ENCODE data around the gene HSD17B13. TPM values are rescaled to one million over a fixed set of nuclear protein-coding genes. Genes with fewer than 3 reads are reported as not detected.

The HSD17B13 gene
- total RNA-seq, 2 experiments from 2014 or later: 0.07 TPM; not detected in 1

DNA sequence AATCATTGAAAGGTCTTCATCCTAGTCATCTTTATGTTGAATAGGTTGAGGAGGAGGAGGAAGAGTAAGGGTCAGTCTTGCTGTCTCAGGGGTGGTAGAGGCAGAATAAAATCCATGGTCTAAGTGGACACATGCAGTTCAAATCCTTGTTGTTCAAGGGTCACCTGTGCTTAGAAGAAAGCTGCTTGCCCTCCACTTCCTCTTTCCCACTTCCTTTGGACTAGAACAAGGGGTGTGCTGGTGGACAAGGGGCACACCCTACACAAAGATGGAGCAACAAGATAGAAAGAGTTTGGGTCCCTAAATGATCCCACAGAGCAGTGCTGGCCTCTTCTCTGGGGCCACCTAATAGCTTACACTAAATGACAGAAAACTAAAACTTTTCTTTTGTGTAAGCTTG is 47.9 kb downstream of the HSD17B13 start:
- CTCF ChIA-PET: interaction anchor here (0.8 kb wide), 1 partner anchor 12 kb away, joined by 3 read pairs; no protein-coding TSS in a partner anchor
- no peak for DNase-seq
- H3K4me1 Mint-ChIP-seq: no peaks in the 10 kb centered on the region
- POLR2A ChIA-PET: no interaction called here
- no peaks in the 10 kb centered on the region for H3K9me3 Mint-ChIP-seq
- H3K4me3 Mint-ChIP-seq: no peak overlapping the region
- H3K36me3 Mint-ChIP-seq (ENCODE audit: low read depth): no peaks in the 10 kb centered on the region
- no peak overlapping the region for H3K27ac Mint-ChIP-seq
- H3K27me3 Mint-ChIP-seq: peaks cover 4% of the 10 kb centered on the region

DNA sequence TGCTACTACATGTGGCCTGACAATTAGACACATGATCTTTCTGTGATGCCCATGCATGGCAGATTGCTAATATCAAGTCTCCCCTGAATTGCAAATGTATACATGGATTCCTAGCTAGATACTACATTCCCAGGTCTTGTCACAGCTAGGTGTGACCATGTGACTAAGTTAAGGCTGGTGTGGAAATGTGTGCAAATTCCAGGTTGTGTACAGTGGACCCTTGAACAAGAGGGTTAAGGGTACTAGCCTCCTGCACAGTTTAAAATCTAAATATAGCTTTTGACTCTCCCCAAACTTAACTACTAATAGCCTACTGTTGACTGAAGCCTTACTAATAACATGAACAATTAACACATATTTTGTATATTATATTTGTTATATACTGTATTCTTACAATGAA is 48.4 kb downstream of the HSD17B13 start:
- ChIA-PET POLR2A (no interaction called here), CTCF (interaction anchor here (0.6 kb wide), 1 partner anchor 256 kb away, joined by 3 read pairs; no protein-coding TSS in a partner anchor)
- Mint-ChIP-seq H3K36me3 (ENCODE audit: low read depth) (no peaks in the 10 kb centered on the region), H3K9me3 (no peaks in the 10 kb centered on the region), H3K4me1 (no peaks in the 10 kb centered on the region), H3K27ac (no peak overlapping the region), H3K27me3 (peaks cover 1% of the 10 kb centered on the region), H3K4me3 (no peak overlapping the region)
- no peak for DNase-seq

DNA sequence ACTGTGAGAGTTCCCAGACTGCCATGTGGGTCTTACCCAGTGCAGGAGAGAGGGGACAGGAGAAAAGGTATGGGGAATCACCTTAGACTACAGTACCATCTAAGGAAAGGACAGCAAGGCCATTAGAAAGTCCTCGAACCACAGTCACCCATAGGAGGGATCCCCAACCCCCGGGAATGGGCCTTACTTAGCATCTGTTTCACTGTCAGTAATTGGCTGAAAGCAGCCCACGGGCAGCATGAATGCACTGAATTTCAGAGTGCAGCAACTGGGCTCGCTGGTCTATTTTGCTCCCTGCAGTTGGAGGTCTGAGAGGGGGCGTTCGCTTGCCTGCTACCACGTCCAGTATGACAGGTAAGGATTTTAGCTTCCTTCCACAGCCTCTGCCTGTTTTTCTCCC is 51.9 kb downstream of the HSD17B13 start:
- DNase-seq: no peak
- H3K4me3 Mint-ChIP-seq: no peak overlapping the region
- no peaks in the 10 kb centered on the region for H3K36me3 Mint-ChIP-seq (ENCODE audit: low read depth)
- H3K9me3 Mint-ChIP-seq: no peaks in the 10 kb centered on the region
- H3K4me1 Mint-ChIP-seq: no peaks in the 10 kb centered on the region
- H3K27ac Mint-ChIP-seq: no peak overlapping the region
- ChIA-PET CTCF (no interaction called here), POLR2A (no interaction called here)
- H3K27me3 Mint-ChIP-seq: no peaks in the 10 kb centered on the region

GRCh38 chr4:87270144-87270543 is 52.5 kb downstream of the HSD17B13 start:
- H3K9me3 Mint-ChIP-seq: no peaks in the 10 kb centered on the region
- H3K27ac Mint-ChIP-seq: no peak overlapping the region
- no peaks in the 10 kb centered on the region for H3K36me3 Mint-ChIP-seq (ENCODE audit: low read depth)
- no peak overlapping the region for H3K4me3 Mint-ChIP-seq
- H3K27me3 Mint-ChIP-seq: no peaks in the 10 kb centered on the region
- POLR2A ChIA-PET: no interaction called here
- H3K4me1 Mint-ChIP-seq: no peaks in the 10 kb centered on the region
- CTCF ChIA-PET: interaction anchor here (0.7 to 0.9 kb wide), 2 partner anchors 66 to 625 kb away, joined by 3 read pairs; no protein-coding TSS in a partner anchor
- no peak for DNase-seq

DNA sequence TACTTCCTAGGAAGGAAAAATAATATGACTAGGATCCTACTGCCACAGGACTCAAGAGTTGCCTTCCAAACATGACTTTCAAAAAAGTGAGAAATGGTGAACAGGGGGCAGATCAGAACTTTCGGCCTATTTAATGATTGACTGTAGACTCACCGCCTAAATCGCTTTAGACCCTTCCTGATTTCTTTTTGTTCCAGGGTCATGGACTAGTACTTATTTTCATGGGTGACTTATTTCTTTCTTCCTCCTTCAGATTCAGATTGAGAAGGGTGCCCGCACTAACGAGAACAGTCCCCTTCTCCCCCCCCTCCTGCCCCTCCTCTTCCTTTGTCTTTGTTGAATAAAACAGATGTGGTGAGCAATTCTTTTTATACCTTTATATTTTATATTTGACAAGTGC is 54.3 kb downstream of the HSD17B13 start:
- H3K4me3 Mint-ChIP-seq: no peak overlapping the region
- H3K36me3 Mint-ChIP-seq (ENCODE audit: low read depth): no peaks in the 10 kb centered on the region
- no peaks in the 10 kb centered on the region for H3K9me3 Mint-ChIP-seq
- ChIA-PET POLR2A (no interaction called here), CTCF (no interaction called here)
- no peaks in the 10 kb centered on the region for H3K4me1 Mint-ChIP-seq
- DNase-seq: no peak
- H3K27ac Mint-ChIP-seq: no peak overlapping the region
- H3K27me3 Mint-ChIP-seq: no peaks in the 10 kb centered on the region

- no peaks in the 10 kb centered on the region for H3K27me3 Mint-ChIP-seq
- no peaks in the 10 kb centered on the region for H3K4me1 Mint-ChIP-seq
- no peaks in the 10 kb centered on the region for H3K36me3 Mint-ChIP-seq (ENCODE audit: low read depth)
- H3K9me3 Mint-ChIP-seq: peaks cover 4% of the 10 kb centered on the region
- CTCF ChIA-PET: no interaction called here
- H3K27ac Mint-ChIP-seq: no peak overlapping the region
- POLR2A ChIA-PET: no interaction called here
- no peak for DNase-seq
- no peak overlapping the region for H3K4me3 Mint-ChIP-seq
Measured at GRCh38 chr4:87266986-87267385, 55.7 kb downstream of the HSD17B13 start.

GRCh38 chr4:87262886-87263285 is 59.8 kb downstream of the HSD17B13 start:
- no peaks in the 10 kb centered on the region for H3K36me3 Mint-ChIP-seq (ENCODE audit: low read depth)
- ChIA-PET CTCF (interaction anchor here (1.2 kb wide), 1 partner anchor 12 kb away, joined by 3 read pairs; no protein-coding TSS in a partner anchor), POLR2A (no interaction called here)
- H3K4me1 Mint-ChIP-seq: no peaks in the 10 kb centered on the region
- H3K27ac Mint-ChIP-seq: no peak overlapping the region
- no peaks in the 10 kb centered on the region for H3K27me3 Mint-ChIP-seq
- peaks cover 4% of the 10 kb centered on the region for H3K9me3 Mint-ChIP-seq
- no peak overlapping the region for H3K4me3 Mint-ChIP-seq
- no peak for DNase-seq

GRCh38 chr4:87260477-87260876 is 62.2 kb downstream of the HSD17B13 start:
- no peak overlapping the region for H3K27ac Mint-ChIP-seq
- CTCF ChIA-PET: no interaction called here
- peaks cover 3% of the 10 kb centered on the region for H3K27me3 Mint-ChIP-seq
- no peak for DNase-seq
- H3K4me3 Mint-ChIP-seq: no peak overlapping the region
- POLR2A ChIA-PET: no interaction called here
- H3K9me3 Mint-ChIP-seq: peaks cover 10% of the 10 kb centered on the region
- H3K36me3 Mint-ChIP-seq (ENCODE audit: low read depth): no peaks in the 10 kb centered on the region
- no peaks in the 10 kb centered on the region for H3K4me1 Mint-ChIP-seq

DNA sequence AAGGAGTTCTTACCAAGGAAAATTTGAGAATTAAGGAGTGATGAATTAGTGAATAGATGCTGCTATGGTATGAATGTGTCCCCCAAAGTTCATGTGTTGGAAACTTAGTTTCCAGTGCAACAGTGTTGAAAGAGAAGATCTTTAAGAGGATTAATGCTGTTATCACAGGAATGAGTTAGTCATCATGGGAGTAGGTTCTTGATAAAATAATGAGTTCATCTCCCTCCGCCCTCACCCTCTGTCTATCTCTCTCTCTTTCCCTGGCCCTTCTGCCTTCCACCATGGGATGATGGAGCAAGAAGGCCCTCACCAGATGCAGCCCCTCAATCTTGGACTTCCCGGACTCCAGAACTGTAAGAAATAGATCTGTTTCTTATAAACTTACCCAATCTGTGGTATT is 64.0 kb downstream of the HSD17B13 start:
- Mint-ChIP-seq H3K27me3 (peaks cover 3% of the 10 kb centered on the region), H3K4me1 (no peaks in the 10 kb centered on the region), H3K9me3 (peaks cover 15% of the 10 kb centered on the region), H3K4me3 (no peak overlapping the region), H3K36me3 (ENCODE audit: low read depth) (no peaks in the 10 kb centered on the region), H3K27ac (no peak overlapping the region)
- ChIA-PET POLR2A (no interaction called here), CTCF (no interaction called here)
- DNase-seq: no peak

DNA sequence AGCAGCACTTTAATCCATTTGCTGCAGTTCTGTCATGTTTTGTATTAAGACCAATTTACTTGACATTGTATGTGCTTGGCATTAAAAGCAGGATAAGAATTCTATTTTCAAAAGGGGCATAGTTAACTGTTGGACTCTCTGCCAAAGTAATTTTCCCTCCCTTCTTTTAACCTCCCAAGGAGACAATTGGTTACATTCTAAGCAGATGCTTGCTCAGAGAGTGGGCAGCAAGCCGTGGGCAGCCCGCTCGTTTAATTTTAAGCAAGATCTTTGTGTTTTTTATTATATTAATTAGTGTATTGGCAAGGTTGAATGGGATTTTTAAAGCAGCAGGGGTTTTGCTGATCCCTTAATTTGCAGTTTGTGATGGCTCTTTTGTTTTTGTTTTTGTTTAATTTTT is 65.2 kb downstream of the HSD17B13 start:
- no peak overlapping the region for H3K27ac Mint-ChIP-seq
- POLR2A ChIA-PET: no interaction called here
- no peak overlapping the region for H3K4me3 Mint-ChIP-seq
- DNase-seq: no peak
- peaks cover 12% of the 10 kb centered on the region for H3K9me3 Mint-ChIP-seq
- H3K36me3 Mint-ChIP-seq (ENCODE audit: low read depth): no peaks in the 10 kb centered on the region
- H3K27me3 Mint-ChIP-seq: peaks cover 3% of the 10 kb centered on the region
- CTCF ChIA-PET: interaction anchor here (0.6 kb wide), 1 partner anchor 898 kb away, joined by 3 read pairs; no protein-coding TSS in a partner anchor
- no peaks in the 10 kb centered on the region for H3K4me1 Mint-ChIP-seq

- no peaks in the 10 kb centered on the region for H3K4me1 Mint-ChIP-seq
- no peaks in the 10 kb centered on the region for H3K36me3 Mint-ChIP-seq (ENCODE audit: low read depth)
- peaks cover 12% of the 10 kb centered on the region for H3K9me3 Mint-ChIP-seq
- CTCF ChIA-PET: no interaction called here
- POLR2A ChIA-PET: no interaction called here
- H3K4me3 Mint-ChIP-seq: no peak overlapping the region
- no peak for DNase-seq
- H3K27me3 Mint-ChIP-seq: peaks cover 3% of the 10 kb centered on the region
- no peak overlapping the region for H3K27ac Mint-ChIP-seq
Measured at GRCh38 chr4:87255755-87256154, 66.9 kb downstream of the HSD17B13 start.

Small RNA genes within 50 kb of the gene (microRNA-seq; reads per million reads assigned to microRNA genes)
- not detected for gene MIR5705 (ENCODE audit: borderline microRNAs expressed, borderline replicate concordance)

Other genes starting within 250 kb of the HSD17B13 start
- gene KLHL8, start 102.3 kb downstream of the HSD17B13 start, total RNA-seq: 10 to 100 TPM in 1 of 2 experiments, 1 to 10 TPM in 1; 9.1 to 10.5 TPM
- 10 to 100 TPM; 33.6 TPM for gene HSD17B11, start 68.3 kb upstream of the HSD17B13 start, total RNA-seq
- 10 to 100 TPM; 11.7 to 11.9 TPM for gene NUDT9, start 99.7 kb upstream of the HSD17B13 start, total RNA-seq
- not detected for gene SPARCL1, start 206.5 kb upstream of the HSD17B13 start, total RNA-seq

All from activated CD4-positive, alpha-beta T cell treated with anti-CD3 and anti-CD28 coated beads, Interleukin-2, amount 10 ng/mL, durations not matched to agents 7 days and 5 days (primary cell).